CD14-positive monocyte (primary cell): Measurements from ENCODE around the gene IRF2. TPM values are rescaled to one million over a fixed set of nuclear protein-coding genes. Genes with fewer than 3 reads are reported as not detected.
A peak's percentile ranks its signal among the peaks of the same experiment; 100 is the strongest.

Source experiments
- DNase-seq, 3 donors: peaks; one replicate each; pipeline ENCODE4 v3.0.0-alpha.2; 2011 to 2022
- H2AFZ ChIP-seq: 2 replicates; pipeline ENCODE4 v1.6.0; 2012; ENCODE audit warnings: mild to moderate bottlenecking, low read depth, low read length, inconsistent platforms; ENCODE audit not compliant: insufficient read depth, poor library complexity, severe bottlenecking
- H3K27ac ChIP-seq, 2 donors: 1 replicate in 1 of 2; 2 replicates in 1 of 2; pipeline ENCODE4 v1.5.1; 2012 to 2013; ENCODE audit warnings: low read length in 2 of 2, control low read depth in 1 of 2, inconsistent platforms in 1 of 2, low read depth in 1 of 2, mild to moderate bottlenecking in 1 of 2
- H3K27me3 ChIP-seq, 2 donors: one replicate each; pipeline versions ENCODE4 v1.6.0 to v1.6.1; 2011 to 2013; ENCODE audit warnings: low read length in 2 of 2; ENCODE audit not compliant: control insufficient read depth in 2 of 2, insufficient read depth in 2 of 2
- H3K36me3 ChIP-seq, 2 donors: replicated peaks in 1 of 2; 1 replicate in 1 of 2; 2 replicates in 1 of 2; pipeline versions ENCODE4 v1.5.1 to v1.6.1; 2012 to 2013; ENCODE audit warnings: low read length in 2 of 2, control low read depth in 1 of 2, inconsistent platforms in 1 of 2, mild to moderate bottlenecking in 1 of 2; ENCODE audit not compliant: insufficient read depth in 2 of 2, control insufficient read depth in 1 of 2
- H3K4me1 ChIP-seq, 2 donors: 1 replicate in 1 of 2; 2 replicates in 1 of 2; pipeline versions ENCODE4 v1.5.1 to v1.6.1; 2012 to 2013; ENCODE audit warnings: low read length in 2 of 2, control low read depth in 1 of 2, inconsistent platforms in 1 of 2, mild to moderate bottlenecking in 1 of 2, moderate library complexity in 1 of 2; ENCODE audit not compliant: insufficient read depth in 2 of 2, control insufficient read depth in 1 of 2
- H3K4me2 ChIP-seq: replicated peaks from 2 replicates; pipeline ENCODE3; 2012; ENCODE audit warnings: low read length, moderate library complexity, mild to moderate bottlenecking; ENCODE audit not compliant: poor library complexity, severe bottlenecking; ENCODE audit errors: extremely low read depth
- H3K4me3 ChIP-seq, 3 experiments: fragments of 200-600 bp in 1 of 3; sonication (generic) in 1 of 3; replicated peaks in 1 of 3; 1 replicate in 2 of 3; 2 replicates in 1 of 3; pipeline ENCODE4 v1.5.1; 2011 to 2013; ENCODE audit warnings: low read length in 3 of 3, mild to moderate bottlenecking in 3 of 3, control low read depth in 2 of 3, low read depth in 2 of 3, inconsistent platforms in 1 of 3, moderate library complexity in 1 of 3
- H3K79me2 ChIP-seq: 2 replicates; pipeline ENCODE4 v1.6.0; 2012; ENCODE audit warnings: mild to moderate bottlenecking, control low read depth, inconsistent platforms, low read length, moderate library complexity; ENCODE audit not compliant: insufficient read depth
- H3K9ac ChIP-seq: 2 replicates; pipeline ENCODE4 v1.6.0; 2017; ENCODE audit warnings: low read length, mild to moderate bottlenecking; ENCODE audit not compliant: insufficient read depth, poor library complexity, severe bottlenecking
- H3K9me3 ChIP-seq, 2 donors: replicated peaks in 1 of 2; 1 replicate in 1 of 2; 2 replicates in 1 of 2; pipeline versions ENCODE4 v1.5.1 to v1.6.1; 2012 to 2013; ENCODE audit warnings: low read length in 2 of 2, control low read depth in 1 of 2; ENCODE audit not compliant: control insufficient read depth in 1 of 2, insufficient read depth in 1 of 2
- H4K20me1 ChIP-seq: 2 replicates; pipeline ENCODE4 v1.6.0; 2012; ENCODE audit warnings: mild to moderate bottlenecking, low read length, control low read depth, moderate library complexity; ENCODE audit not compliant: insufficient read depth
- H3K27ac Mint-ChIP-seq, 7 donors: one replicate each; pipeline ENCODE4 v1.8.0; 2020; ENCODE audit warnings: mild to moderate bottlenecking in 7 of 7, mixed read lengths in 7 of 7, moderate library complexity in 6 of 7, inconsistent platforms in 2 of 7
- H3K27me3 Mint-ChIP-seq, 3 donors: one replicate each; pipeline ENCODE4 v1.8.0; 2021 to 2022; ENCODE audit warnings: low read depth in 3 of 3, mild to moderate bottlenecking in 3 of 3, mixed read lengths in 3 of 3, moderate library complexity in 3 of 3, inconsistent platforms in 1 of 3
- H3K36me3 Mint-ChIP-seq, 2 donors: one replicate each; pipeline ENCODE4 v1.8.0; 2020; ENCODE audit warnings: mixed read lengths in 2 of 2, inconsistent platforms in 1 of 2, mild to moderate bottlenecking in 1 of 2
- H3K4me1 Mint-ChIP-seq: one replicate; pipeline ENCODE4 v1.8.0; 2020; ENCODE audit warnings: mild to moderate bottlenecking, mixed read lengths
- H3K4me3 Mint-ChIP-seq, 2 donors: one replicate each; pipeline ENCODE4 v1.8.0; 2020; ENCODE audit warnings: mild to moderate bottlenecking in 2 of 2, mixed read lengths in 2 of 2, moderate library complexity in 1 of 2
- H3K9me3 Mint-ChIP-seq, 7 donors: one replicate each; pipeline ENCODE4 v1.8.0; 2020 to 2022; ENCODE audit warnings: mixed read lengths in 7 of 7, mild to moderate bottlenecking in 6 of 7, moderate library complexity in 6 of 7, inconsistent platforms in 2 of 7
- WGBS: methylation state at CpG from one replicate; pipeline ENCODE4 v1.1.5; 2013; ENCODE audit warnings: missing lambda C conversion rate; ENCODE audit not compliant: insufficient coverage; 5-methylcytosine and 5-hydroxymethylcytosine counted together
- intact Hi-C, 2 donors: fragments of 100-400 bp; cut with micrococcal nuclease; formaldehyde crosslinking; loops; one replicate each; pipeline versions ENCODE4 v1.15.0 to v1.15.1; 2023
- polyA plus RNA-seq, 3 donors: library from polyadenylated mRNA; depleted of rRNA in 1 of 3; unstranded in 2 of 3; stranded (reverse) in 1 of 3; fragments of 300-500 nt in 2 of 3; fragments of >200 nt in 1 of 3; fragmentation: Illumina TruSeq in 2 of 3; gene quantifications; 1 replicate in 2 of 3; 2 replicates in 1 of 3; pipeline ENCODE4 v1.2.3, GENCODE V29; 2012 to 2021
- TF ChIP-seq, protein P1 (sequence below): fragments of 200-600 bp; IDR thresholded peaks from one replicate; pipeline ENCODE4 v1.8.0; 2022; ENCODE audit warnings: antibody characterized with exemption, mild to moderate bottlenecking

Gene IRF2
- polyA plus RNA-seq, 3 donors: 51.3 to 76.8 (median 56.1) TPM

- H4K20me1 ChIP-seq: no peaks in the 10 kb centered on the region
- H3K9me3 ChIP-seq: peaks cover 5 to 6% of the 10 kb centered on the region in 2 donors
- H3K4me1 ChIP-seq: peaks cover 67 to 72% of the 10 kb centered on the region in 2 donors
- intact Hi-C loops: loop anchor here (5.0 to 10.0 kb wide), 2 partner anchors 122 to 956 kb away; partner anchors contain the start of gene IRF2 (in 1 of the 2)
- peaks cover 77% of the 10 kb centered on the region for H3K4me1 Mint-ChIP-seq
- H3K79me2 ChIP-seq: no peaks in the 10 kb centered on the region
- no peak overlapping the region for H3K27ac ChIP-seq
- H3K36me3 ChIP-seq: no peaks in the 10 kb centered on the region
- no peak overlapping the region for H3K4me2 ChIP-seq
- no peak overlapping the region for H2AFZ ChIP-seq
- no peak for DNase-seq
- TF ChIP-seq, protein P1, sequence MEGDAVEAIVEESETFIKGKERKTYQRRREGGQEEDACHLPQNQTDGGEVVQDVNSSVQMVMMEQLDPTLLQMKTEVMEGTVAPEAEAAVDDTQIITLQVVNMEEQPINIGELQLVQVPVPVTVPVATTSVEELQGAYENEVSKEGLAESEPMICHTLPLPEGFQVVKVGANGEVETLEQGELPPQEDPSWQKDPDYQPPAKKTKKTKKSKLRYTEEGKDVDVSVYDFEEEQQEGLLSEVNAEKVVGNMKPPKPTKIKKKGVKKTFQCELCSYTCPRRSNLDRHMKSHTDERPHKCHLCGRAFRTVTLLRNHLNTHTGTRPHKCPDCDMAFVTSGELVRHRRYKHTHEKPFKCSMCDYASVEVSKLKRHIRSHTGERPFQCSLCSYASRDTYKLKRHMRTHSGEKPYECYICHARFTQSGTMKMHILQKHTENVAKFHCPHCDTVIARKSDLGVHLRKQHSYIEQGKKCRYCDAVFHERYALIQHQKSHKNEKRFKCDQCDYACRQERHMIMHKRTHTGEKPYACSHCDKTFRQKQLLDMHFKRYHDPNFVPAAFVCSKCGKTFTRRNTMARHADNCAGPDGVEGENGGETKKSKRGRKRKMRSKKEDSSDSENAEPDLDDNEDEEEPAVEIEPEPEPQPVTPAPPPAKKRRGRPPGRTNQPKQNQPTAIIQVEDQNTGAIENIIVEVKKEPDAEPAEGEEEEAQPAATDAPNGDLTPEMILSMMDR: no peak
- H3K36me3 Mint-ChIP-seq: peaks cover 0 to 12% of the 10 kb centered on the region in 2 donors
- H3K27ac Mint-ChIP-seq: peak overlapping the region in 2 of 7 donors; percentile 11 to 18
- no peak overlapping the region for H3K4me3 ChIP-seq
- H3K4me3 Mint-ChIP-seq: no peak overlapping the region
- WGBS: 100% methylated on average over 1 of the region's 5 CpGs
- H3K9me3 Mint-ChIP-seq: peaks cover 4 to 6% (median 5%) of the 10 kb centered on the region in 7 donors
- H3K27me3 Mint-ChIP-seq: peaks cover 0 to 7% (median 0%) of the 10 kb centered on the region in 3 donors
- H3K9ac ChIP-seq: no peak overlapping the region
- H3K27me3 ChIP-seq: no peaks in the 10 kb centered on the region
Observed at GRCh38 chr4:184352891-184353290, 121.5 kb downstream of the IRF2 start.

- TF ChIP-seq, protein P1: no peak
- Mint-ChIP-seq H3K36me3 (peaks cover 0 to 7% of the 10 kb centered on the region in 2 donors), H3K4me1 (peaks cover 81% of the 10 kb centered on the region), H3K27me3 (peaks cover 0 to 7% (median 0%) of the 10 kb centered on the region in 3 donors), H3K4me3 (no peak overlapping the region), H3K9me3 (no peaks in the 10 kb centered on the region), H3K27ac (peak overlapping the region in 1 of 7 donors; percentile 51)
- Histone ChIP-seq H3K4me3 (no peak overlapping the region), H3K27ac (no peak overlapping the region), H3K79me2 (no peaks in the 10 kb centered on the region), H3K9ac (no peak overlapping the region), H3K36me3 (no peaks in the 10 kb centered on the region), H3K9me3 (no peaks in the 10 kb centered on the region), H3K27me3 (no peaks in the 10 kb centered on the region), H3K4me2 (no peak overlapping the region), H2AFZ (no peak overlapping the region), H4K20me1 (no peaks in the 10 kb centered on the region), H3K4me1 (peaks cover 73 to 76% of the 10 kb centered on the region in 2 donors)
- WGBS: 100% methylated on average over 11 of the region's 19 CpGs
- intact Hi-C loops: loop anchor here (5.0 to 10.0 kb wide), 2 partner anchors 123 to 955 kb away; partner anchors contain the start of gene IRF2 (in 1 of the 2)
- DNase-seq: no peak
Observed at GRCh38 chr4:184351560-184352451, 122.5 kb downstream of the IRF2 start.
